Ovary (tissue), 9 donors: ENCODE data around the gene MCCC2. TPM values are rescaled to one million over a fixed set of nuclear protein-coding genes. Genes with fewer than 3 reads are reported as not detected.
"Not testable (repeated sequence)": the region's sequence is repeated elsewhere in the genome, so short reads cannot be mapped to it uniquely, and the experiment has no call there.

Source experiments
- DNase-seq, 5 donors: peaks; one replicate each; pipeline ENCODE4 v3.0.0-alpha.2; 2019 to 2020
- H3K27ac ChIP-seq, 2 donors: fragments of 200-600 bp; one replicate each; pipeline versions ENCODE4 v1.5.1 to v1.8.0; 2019 to 2022
- H3K27me3 ChIP-seq: fragments of 200-600 bp; one replicate; pipeline ENCODE4 v1.8.0; 2022
- H3K36me3 ChIP-seq: fragments of 200-600 bp; sonication (generic); one replicate; pipeline ENCODE4 v1.5.1; 2019
- H3K4me1 ChIP-seq: one replicate; pipeline ENCODE4 v1.8.1; 2013; ENCODE audit warnings: mild to moderate bottlenecking, moderate library complexity; ENCODE audit not compliant: insufficient read depth
- H3K4me3 ChIP-seq: fragments of 200-600 bp; sonication (generic); one replicate; pipeline ENCODE4 v1.5.1; 2017
- H3K9me3 ChIP-seq, 2 donors: fragments of 200-600 bp in 1 of 2; sonication (generic) in 1 of 2; one replicate each; pipeline versions ENCODE4 v1.5.1 to v1.8.1; 2013 to 2019; ENCODE audit warnings: mild to moderate bottlenecking in 1 of 2, moderate library complexity in 1 of 2
- CTCF ChIP-seq, 3 donors: fragments of 450-650 bp in 2 of 3; fragments of 200-600 bp in 1 of 3; IDR thresholded peaks; one replicate each; pipeline versions ENCODE4 v1.5.1 to v1.8.0; 2016 to 2022; ENCODE audit warnings: antibody characterized with exemption in 3 of 3, mild to moderate bottlenecking in 1 of 3
- EP300 ChIP-seq: sonication (generic); formaldehyde crosslinking; IDR thresholded peaks from one replicate; pipeline ENCODE4 v1.6.1; 2017; ENCODE audit warnings: antibody characterized with exemption
- POLR2A ChIP-seq: fragments of 450-650 bp; IDR thresholded peaks from one replicate; pipeline ENCODE4 v1.6.1; 2017; ENCODE audit warnings: antibody characterized with exemption, mild to moderate bottlenecking, moderate library complexity
- WGBS, 3 donors: extraction: QIAGEN DNeasy Blood & Tissue Kit in 1 of 3; methylation state at CpG; one replicate each; pipeline versions ENCODE4 v1.1.5 to v1.1.7; 2013 to 2017; 5-methylcytosine and 5-hydroxymethylcytosine counted together
- intact Hi-C, 4 donors: fragments of 100-400 bp; cut with DNase I; formaldehyde crosslinking; loops; one replicate each; pipeline versions ENCODE4 v1.11.0 to v1.15.1; 2022 to 2023
- polyA plus RNA-seq, 2 donors: library from polyadenylated mRNA; stranded (reverse); fragments of 200-250 nt in 1 of 2; fragments of 350-450 nt in 1 of 2; fragmentation: Illumina TruSeq in 1 of 2; extraction: RNeasy Lipid Tissue Mini Kit (QIAGEN cat#74804) in 1 of 2; gene quantifications; one replicate each; pipeline ENCODE4 v1.2.3, GENCODE V29; 2013 to 2014
- total RNA-seq, 7 donors: library from RNA; depleted of rRNA in 2 of 7; stranded (reverse); fragments of >200 nt in 2 of 7; fragmentation: NEBNext Ultra II Directional in 3 of 7; extraction: Animal tissue kit (Norgen Biotek cat#: 25700) in 3 of 7; gene quantifications; one replicate each; pipeline versions ENCODE4 v1.1.0 to v1.2.4, GENCODE V29; 2016 to 2023
- donor health status: DM: no; HTN: no; CAD: no; lungs with moderate emphysema.
- donor health status: DM: no; HTN: no; CAD: no.
- donor health status: Bipolar disorder and iron deficiency.
- donor health status: DM: yes; HTN: yes; CAD: no.
- donor health status: DM: no; HTN: no; CAD: no.
- donor health status: DM: yes; HTN: yes; CAD: no.

The MCCC2 gene
- total and polyA plus RNA-seq, 9 donors: 15.8 to 59.6 (median 27.0) TPM

DNA sequence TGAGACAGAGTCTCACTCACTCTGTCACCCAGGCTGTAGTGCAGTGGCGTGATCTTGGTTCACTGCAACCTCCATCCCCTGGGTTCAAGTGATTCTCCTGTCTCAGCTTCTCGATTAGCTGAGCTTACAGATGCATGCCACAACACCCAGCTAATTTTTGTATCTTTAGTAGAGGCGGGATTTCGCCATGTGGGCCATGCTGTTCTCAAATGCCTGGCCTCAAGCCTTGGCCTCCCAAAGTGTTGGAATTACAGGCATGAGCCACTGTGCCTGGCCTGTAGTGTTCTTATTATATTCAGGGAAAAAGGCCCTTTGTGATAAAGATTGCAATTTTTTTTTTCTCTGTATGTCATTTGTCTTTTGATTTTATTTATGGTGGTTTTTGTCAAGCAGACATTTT, 24.0 kb upstream of the MCCC2 start:
- WGBS, 3 donors: 95 to 99% (median 96%) methylated on average over 4 of the region's 4 CpGs
- no peak for TF ChIP-seq CTCF (IDR thresholded peaks at IDR 0.05)
- TF ChIP-seq POLR2A: no peak
- TF ChIP-seq EP300: no peak
- no peaks in the 10 kb centered on the region for H3K4me1 ChIP-seq

GRCh38 chr5:71564895-71565294, 22.2 kb upstream of the MCCC2 start:
- H3K27ac ChIP-seq: no peak overlapping the region
- intact Hi-C loops: no loop called here
- no peak for DNase-seq
- no peaks in the 10 kb centered on the region for H3K36me3 ChIP-seq
- no peaks in the 10 kb centered on the region for H3K27me3 ChIP-seq
- no peak overlapping the region for H3K4me3 ChIP-seq
- TF ChIP-seq CTCF (IDR thresholded peaks at IDR 0.05): no peak
- no peak for TF ChIP-seq EP300
- no peaks in the 10 kb centered on the region for H3K9me3 ChIP-seq
- no peaks in the 10 kb centered on the region for H3K4me1 ChIP-seq

More for the DNA sequence above, 24.0 kb upstream of the MCCC2 start:
- no peaks in the 10 kb centered on the region for H3K36me3 ChIP-seq
- H3K9me3 ChIP-seq: no peaks in the 10 kb centered on the region
- no peak overlapping the region for H3K27ac ChIP-seq
- H3K4me3 ChIP-seq: no peak overlapping the region
- no peaks in the 10 kb centered on the region for H3K27me3 ChIP-seq
- no peak for DNase-seq
- intact Hi-C loops: no loop called here

DNA sequence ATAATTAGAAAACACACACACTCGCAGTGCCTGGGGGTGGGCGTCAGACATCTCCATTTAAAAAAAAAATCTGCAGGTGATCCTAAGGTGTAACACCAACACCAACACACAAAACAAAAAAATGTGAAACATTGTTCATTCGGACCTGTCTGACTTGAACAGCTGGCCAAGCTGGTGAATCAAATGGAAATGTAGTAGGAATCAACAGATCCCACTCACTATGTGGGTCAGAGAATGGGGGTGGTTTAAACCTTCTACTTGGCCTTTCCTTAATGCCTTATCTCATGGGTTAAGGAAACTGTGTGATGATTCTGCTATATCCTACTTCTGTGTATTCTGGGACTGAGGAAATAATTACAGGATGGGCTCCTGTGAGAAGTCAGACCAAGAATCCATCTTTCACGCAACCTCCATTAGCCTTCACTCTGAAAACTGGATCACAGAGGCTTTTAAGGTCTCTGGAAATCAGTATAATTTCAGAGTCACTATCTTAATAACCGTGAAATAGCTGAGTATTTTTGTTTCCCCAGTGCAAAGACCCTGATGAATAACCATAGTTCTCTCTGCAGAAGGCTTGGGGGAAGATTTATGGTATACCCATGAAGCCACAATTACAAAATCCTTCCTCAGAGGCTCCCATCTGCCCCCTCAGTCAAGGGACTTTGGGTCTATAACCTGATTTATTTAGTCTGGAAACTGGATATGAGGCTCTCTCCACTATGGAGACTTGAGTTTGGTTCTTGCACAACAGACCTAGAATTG, 17.2 kb upstream of the MCCC2 start:
- no peak for DNase-seq
- TF ChIP-seq POLR2A (no peak), CTCF (IDR thresholded peaks at IDR 0.05) (no peak), EP300 (no peak)
- H3K9me3 ChIP-seq: no peaks in the 10 kb centered on the region
- H3K36me3 ChIP-seq: no peaks in the 10 kb centered on the region
- 66 to 80% (median 70%) methylated on average over 5 of the region's 5 CpGs for WGBS, 3 donors
- intact Hi-C loops: no loop called here
- no peaks in the 10 kb centered on the region for H3K4me1 ChIP-seq
- no peak overlapping the region for H3K27ac ChIP-seq
- H3K4me3 ChIP-seq: no peak overlapping the region
- H3K27me3 ChIP-seq: no peaks in the 10 kb centered on the region

DNA sequence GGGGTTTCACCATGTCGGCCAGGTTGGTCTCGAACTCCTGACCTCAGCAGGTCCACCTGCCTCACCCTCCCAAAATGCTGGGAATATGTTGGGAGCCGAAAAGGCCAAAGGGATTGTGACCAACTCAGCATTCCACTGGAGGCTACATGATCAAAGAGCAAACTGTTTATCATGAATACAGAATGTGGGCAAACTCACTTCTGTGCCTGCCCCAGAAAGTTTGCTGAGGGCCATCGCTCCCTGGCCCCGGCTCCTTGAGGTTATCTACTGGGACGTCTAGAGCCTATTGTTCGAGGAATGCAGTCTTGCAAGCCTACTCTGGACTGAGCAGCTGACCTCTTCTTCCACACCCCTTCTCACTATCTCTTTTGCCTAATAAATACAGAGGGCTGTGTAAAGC, 15.3 kb upstream of the MCCC2 start:
- WGBS, 3 donors: 89 to 91% (median 89%) methylated on average over 7 of the region's 7 CpGs
- H3K36me3 ChIP-seq, intact Hi-C loops, H3K27me3 ChIP-seq, H3K4me3 ChIP-seq, DNase-seq, H3K9me3 ChIP-seq, H3K4me1 ChIP-seq, H3K27ac ChIP-seq: not testable (repeated sequence)

- TF ChIP-seq EP300 (no peak), POLR2A (no peak)
- DNase-seq: no peak
- intact Hi-C loops: no loop called here
- no peak overlapping the region for H3K4me3 ChIP-seq
- no peaks in the 10 kb centered on the region for H3K27me3 ChIP-seq
- H3K36me3 ChIP-seq: no peaks in the 10 kb centered on the region
- no peaks in the 10 kb centered on the region for H3K9me3 ChIP-seq
- 77 to 81% (median 81%) methylated on average over 7 of the region's 7 CpGs for WGBS, 3 donors
- no peaks in the 10 kb centered on the region for H3K4me1 ChIP-seq
- H3K27ac ChIP-seq: no peak overlapping the region
Observed at GRCh38 chr5:71573591-71573990, 13.5 kb upstream of the MCCC2 start.

DNA sequence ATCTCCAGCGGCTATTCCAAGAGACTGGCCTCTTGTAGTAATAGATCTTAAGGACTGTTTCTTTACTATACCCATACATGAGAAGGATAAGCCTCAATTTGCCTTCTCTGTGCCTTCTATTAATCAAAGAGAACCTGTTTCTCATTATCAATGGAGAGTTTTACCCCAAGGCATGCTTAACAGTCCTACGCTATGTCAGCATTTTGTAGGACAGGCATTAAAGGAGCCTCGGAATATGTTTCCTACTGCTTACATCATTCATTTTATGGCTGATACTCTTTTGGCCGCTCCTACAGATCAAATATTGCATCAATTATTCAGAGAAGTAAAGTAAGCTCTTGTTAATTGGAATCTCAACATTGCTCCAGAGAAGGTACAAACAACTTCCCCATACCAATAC, 11.6 kb upstream of the MCCC2 start:
- H3K27ac ChIP-seq, H3K9me3 ChIP-seq, H3K27me3 ChIP-seq, H3K4me3 ChIP-seq, DNase-seq, H3K4me1 ChIP-seq, intact Hi-C loops, H3K36me3 ChIP-seq: not testable (repeated sequence)
- WGBS, 3 donors: 94 to 97% (median 94%) methylated on average over 4 of the region's 4 CpGs
